ENCODE results near the gene RPL36. TPM values are rescaled to one million over a fixed set of nuclear protein-coding genes. Genes with fewer than 3 reads are reported as not detected.
A peak's percentile ranks its signal among the peaks of the same experiment; 100 is the strongest.

The RPL36 gene
- total RNA-seq, 4 donors from 2014 or later, result 87.9 to 636 (median 329) TPM

GRCh38 chr19:5679289-5680083, 10.6 kb upstream of the RPL36 start:
- TF ChIP-seq, protein P1, sequence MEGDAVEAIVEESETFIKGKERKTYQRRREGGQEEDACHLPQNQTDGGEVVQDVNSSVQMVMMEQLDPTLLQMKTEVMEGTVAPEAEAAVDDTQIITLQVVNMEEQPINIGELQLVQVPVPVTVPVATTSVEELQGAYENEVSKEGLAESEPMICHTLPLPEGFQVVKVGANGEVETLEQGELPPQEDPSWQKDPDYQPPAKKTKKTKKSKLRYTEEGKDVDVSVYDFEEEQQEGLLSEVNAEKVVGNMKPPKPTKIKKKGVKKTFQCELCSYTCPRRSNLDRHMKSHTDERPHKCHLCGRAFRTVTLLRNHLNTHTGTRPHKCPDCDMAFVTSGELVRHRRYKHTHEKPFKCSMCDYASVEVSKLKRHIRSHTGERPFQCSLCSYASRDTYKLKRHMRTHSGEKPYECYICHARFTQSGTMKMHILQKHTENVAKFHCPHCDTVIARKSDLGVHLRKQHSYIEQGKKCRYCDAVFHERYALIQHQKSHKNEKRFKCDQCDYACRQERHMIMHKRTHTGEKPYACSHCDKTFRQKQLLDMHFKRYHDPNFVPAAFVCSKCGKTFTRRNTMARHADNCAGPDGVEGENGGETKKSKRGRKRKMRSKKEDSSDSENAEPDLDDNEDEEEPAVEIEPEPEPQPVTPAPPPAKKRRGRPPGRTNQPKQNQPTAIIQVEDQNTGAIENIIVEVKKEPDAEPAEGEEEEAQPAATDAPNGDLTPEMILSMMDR (IDR thresholded peaks at IDR 0.05), result no peak
- no peak for TF ChIP-seq EP300 (IDR thresholded peaks at IDR 0.05; ENCODE audit: low read depth)
- no peak for TF ChIP-seq POLR2A (IDR thresholded peaks at IDR 0.05)
- TF ChIP-seq POLR2AphosphoS5 (IDR thresholded peaks at IDR 0.05), result no peak
- intact Hi-C loops (cut with DNase I; ENCODE audit: low total_unique reads), result no loop called here
- Histone ChIP-seq H3K9me3 (no peaks in the 10 kb centered on the region), H3K27ac (peak overlapping the region; percentile 87 to 94 (median 93)), H3K36me3 (no peaks in the 10 kb centered on the region), H3K27me3 (no peaks in the 10 kb centered on the region), H3K4me3 (peak overlapping the region; percentile 82 to 99 (median 88)), H3K4me1 (peaks cover 11 to 15% (median 14%) of the 10 kb centered on the region in 4 donors)
- DNase-seq, result peak; percentile 20
- in situ Hi-C loops (cut with MboI; ENCODE audit: low pct_ligation_motif_present in 1 of 4, low pct_unique_long_range_greater_than_20kb in 1 of 4, low sequenced_read_pairs in 3 of 4), result no loop called here
- 19 to 80% methylated on average over 3 to 24 of the region's 26 CpGs for WGBS, 2 donors (ENCODE audit: low coverage in 1 of 2)

- peak; percentile 50 for DNase-seq
- intact Hi-C loops (cut with DNase I; ENCODE audit: low total_unique reads), result no loop called here
- TF ChIP-seq POLR2AphosphoS5 (IDR thresholded peaks at IDR 0.05), result no peak
- no peak for TF ChIP-seq POLR2A (IDR thresholded peaks at IDR 0.05)
- TF ChIP-seq, protein P1 (IDR thresholded peaks at IDR 0.05), result peak in 3 of 5 experiments; percentile 10 to 34 (median 16)
- no peak for TF ChIP-seq EP300 (IDR thresholded peaks at IDR 0.05; ENCODE audit: low read depth)
- Histone ChIP-seq H3K4me3 (peak overlapping the region; percentile 82 to 99 (median 88)), H3K9me3 (no peaks in the 10 kb centered on the region), H3K27me3 (no peaks in the 10 kb centered on the region), H3K36me3 (no peaks in the 10 kb centered on the region), H3K27ac (peak overlapping the region; percentile 87 to 94 (median 93)), H3K4me1 (peaks cover 11 to 15% (median 14%) of the 10 kb centered on the region in 4 donors)
- in situ Hi-C loops (cut with MboI; ENCODE audit: low pct_ligation_motif_present in 1 of 4, low pct_unique_long_range_greater_than_20kb in 1 of 4, low sequenced_read_pairs in 3 of 4), result no loop called here
- WGBS, 2 donors (ENCODE audit: low coverage in 1 of 2), result 0% methylated on average over 18 of the region's 23 CpGs; no CpG with 5 or more reads in 1 of the 2 donors
Measured at GRCh38 chr19:5680084-5680436, 10.0 kb upstream of the RPL36 start.

DNA sequence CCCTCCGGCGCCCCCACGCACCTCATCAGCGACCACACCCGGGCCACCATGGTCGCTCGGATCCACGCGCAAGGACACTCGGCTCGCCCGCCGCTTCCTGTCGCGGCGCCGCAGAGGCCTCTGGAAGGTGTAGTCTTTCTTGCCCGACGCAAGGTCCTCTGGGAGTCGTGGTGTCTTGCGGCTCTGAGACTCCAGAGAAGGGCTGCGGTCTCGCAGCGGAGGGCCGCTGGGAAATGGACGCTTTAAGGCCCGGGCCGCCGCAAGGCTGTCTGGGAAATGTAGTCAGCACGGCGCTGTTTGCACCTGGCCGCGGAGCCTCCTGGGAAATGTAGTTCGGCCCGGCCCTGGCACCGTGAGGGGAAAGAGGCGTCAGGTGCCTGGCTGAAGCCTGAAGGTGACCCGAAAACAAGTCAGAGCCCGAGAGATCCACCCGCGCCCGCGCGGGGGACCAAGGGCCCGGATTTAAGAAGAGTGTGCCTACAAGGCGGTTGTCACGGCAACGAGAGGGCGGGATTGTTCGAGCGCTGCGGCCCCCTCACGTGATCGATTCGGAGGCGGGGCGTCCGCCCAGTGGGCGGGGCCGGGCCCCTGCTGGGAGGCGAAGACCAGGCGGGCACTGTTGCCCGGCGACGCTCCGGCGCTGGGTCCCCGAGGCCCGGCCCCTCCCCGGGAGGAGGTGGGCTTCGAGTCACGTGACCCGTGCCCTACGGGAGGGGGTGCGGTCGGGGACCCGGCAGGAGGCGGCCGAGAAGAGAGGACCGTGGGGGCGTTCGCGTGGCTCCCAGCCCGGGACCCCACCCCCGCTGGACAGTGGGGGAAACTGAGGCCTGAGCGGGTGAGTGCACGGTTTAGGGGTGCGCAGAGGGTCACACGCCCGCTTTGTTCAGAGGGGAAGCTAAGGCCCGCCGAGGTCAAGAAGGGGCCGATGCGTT, 9.4 kb upstream of the RPL36 start, which contains the start of the genes HSD11B1L and MICOS13:
TSS of gene HSD11B1L (plus strand) at position 591 of the 932 bp plus-strand sequence. CDS start 3,806 bp downstream, outside the sequence.
TSS of gene MICOS13 (minus strand) at position 80 of the 932 bp plus-strand sequence. CDS start at position 50, 30 bp downstream.
- Histone ChIP-seq H3K9me3 (no peaks in the 10 kb centered on the region), H3K27me3 (no peaks in the 10 kb centered on the region), H3K4me1 (peaks cover 11 to 15% (median 14%) of the 10 kb centered on the region in 4 donors), H3K27ac (peak within 1 kb of the TSS; percentile 87 to 94 (median 93)), H3K36me3 (no peaks in the 10 kb centered on the region), H3K4me3 (peak within 1 kb of the TSS; percentile 82 to 99 (median 88))
- intact Hi-C loops (cut with DNase I; ENCODE audit: low total_unique reads) (no loop called here), in situ Hi-C loops (cut with MboI; ENCODE audit: low pct_ligation_motif_present in 1 of 4, low pct_unique_long_range_greater_than_20kb in 1 of 4, low sequenced_read_pairs in 3 of 4) (no loop called here)
- WGBS, 2 donors (ENCODE audit: low coverage in 1 of 2), result 2% methylated on average over 73 of the region's 94 CpGs; no CpG with 5 or more reads in 1 of the 2 donors
- peak; percentile 99 for DNase-seq
- peak; percentile 46 to 74 (median 62) for TF ChIP-seq POLR2AphosphoS5 (IDR thresholded peaks at IDR 0.05)
- no peak for TF ChIP-seq EP300 (IDR thresholded peaks at IDR 0.05; ENCODE audit: low read depth)
- TF ChIP-seq, protein P1 (IDR thresholded peaks at IDR 0.05), result peak in 1 of 5 experiments; percentile 1
- peak; percentile 43 for TF ChIP-seq POLR2A (IDR thresholded peaks at IDR 0.05)

Data from transverse colon (tissue), 4 donors.